Measurements from ENCODE around the gene PEMT. TPM values are rescaled to one million over a fixed set of nuclear protein-coding genes. Genes with fewer than 3 reads are reported as not detected.
A peak's percentile ranks its signal among the peaks of the same experiment; 100 is the strongest.

Gene PEMT
- total and polyA plus RNA-seq, 7 donors: 15.9 to 79.0 (median 26.0) TPM

- WGBS, 3 donors: 82 to 84% (median 83%) methylated on average over 16 to 22 of the region's 22 CpGs
- intact Hi-C loops (cut with DNase I): no loop called here
- TF ChIP-seq CTCF (IDR thresholded peaks at IDR 0.05): no peak
- H3K27ac ChIP-seq: peak overlapping the region; percentile 73
- no peaks in the 10 kb centered on the region for H3K27me3 ChIP-seq (ENCODE audit: insufficient read depth in 3 of 3, low read length in 2 of 3)
- H3K36me3 ChIP-seq (ENCODE audit: insufficient read depth in 1 of 2, low read depth in 1 of 2): no peaks in the 10 kb centered on the region
- no peak overlapping the region for H3K4me3 ChIP-seq
- no peaks in the 10 kb centered on the region for H3K9me3 ChIP-seq
- DNase-seq (peak; percentile 26 to 55), ATAC-seq (peak in 2 of 4 donors; percentile 7 to 18)
- peaks cover 16% of the 10 kb centered on the region for H3K4me1 ChIP-seq
These were observed 85.2 kb downstream of the PEMT start for GRCh38 chr17:17506181-17506741.

GRCh38 chr17:17505610-17506171, 85.8 kb downstream of the PEMT start:
- Histone ChIP-seq H3K36me3 (ENCODE audit: insufficient read depth in 1 of 2, low read depth in 1 of 2) (no peaks in the 10 kb centered on the region), H3K9me3 (no peaks in the 10 kb centered on the region), H3K4me3 (no peak overlapping the region), H3K4me1 (peaks cover 16% of the 10 kb centered on the region), H3K27ac (no peak overlapping the region), H3K27me3 (ENCODE audit: insufficient read depth in 3 of 3, low read length in 2 of 3) (no peaks in the 10 kb centered on the region)
- ATAC-seq: no peak
- no peak for TF ChIP-seq CTCF (IDR thresholded peaks at IDR 0.05)
- intact Hi-C loops (cut with DNase I): no loop called here
- WGBS, 3 donors: 89 to 97% (median 95%) methylated on average over 17 to 22 of the region's 22 CpGs
- DNase-seq: peak; percentile 7 to 32

GRCh38 chr17:17505151-17505550, 86.4 kb downstream of the PEMT start:
- ATAC-seq (no peak), DNase-seq (peak in 1 of 2 donors; percentile 8)
- 95 to 97% (median 97%) methylated on average over 5 of the region's 5 CpGs for WGBS, 3 donors
- no peaks in the 10 kb centered on the region for H3K9me3 ChIP-seq
- no peak overlapping the region for H3K27ac ChIP-seq
- H3K4me3 ChIP-seq: no peak overlapping the region
- H3K4me1 ChIP-seq: peaks cover 16% of the 10 kb centered on the region
- H3K27me3 ChIP-seq (ENCODE audit: insufficient read depth in 3 of 3, low read length in 2 of 3): no peaks in the 10 kb centered on the region
- TF ChIP-seq CTCF (IDR thresholded peaks at IDR 0.05): no peak
- H3K36me3 ChIP-seq (ENCODE audit: insufficient read depth in 1 of 2, low read depth in 1 of 2): no peaks in the 10 kb centered on the region
- intact Hi-C loops (cut with DNase I): no loop called here

- DNase-seq: peak; percentile 4 to 44
- no peaks in the 10 kb centered on the region for H3K9me3 ChIP-seq
- intact Hi-C loops (cut with DNase I): no loop called here
- no peaks in the 10 kb centered on the region for H3K36me3 ChIP-seq (ENCODE audit: insufficient read depth in 1 of 2, low read depth in 1 of 2)
- no peak for ATAC-seq
- no peak overlapping the region for H3K27ac ChIP-seq
- no peaks in the 10 kb centered on the region for H3K27me3 ChIP-seq (ENCODE audit: insufficient read depth in 3 of 3, low read length in 2 of 3)
- 83 to 88% (median 84%) methylated on average over 20 of the region's 20 CpGs for WGBS, 3 donors
- H3K4me1 ChIP-seq: peaks cover 16% of the 10 kb centered on the region
- H3K4me3 ChIP-seq: no peak overlapping the region
- no peak for TF ChIP-seq CTCF (IDR thresholded peaks at IDR 0.05)
These were observed 87.0 kb downstream of the PEMT start for GRCh38 chr17:17504341-17505140.

Data from psoas muscle (tissue), 8 donors.